Gastrocnemius medialis (tissue), 4 donors: ENCODE data around the gene COL25A1. TPM values are rescaled to one million over a fixed set of nuclear protein-coding genes. Genes with fewer than 3 reads are reported as not detected.

Source experiments
- ATAC-seq, 2 donors: fragments of 150-250 bp; one replicate each; pipeline ENCODE4 v1.9.1; 2016
- DNase-seq, 2 donors: peaks; one replicate each; pipeline ENCODE4 v3.0.0-alpha.2; 2019
- H3K27ac ChIP-seq, 4 donors: fragments of 200-600 bp; sonication (generic); 1 replicate in 1 of 4; 2 replicates in 3 of 4; pipeline ENCODE4 v1.5.1; 2016 to 2018; ENCODE audit warnings: mild to moderate bottlenecking in 2 of 4, moderate library complexity in 1 of 4
- H3K27me3 ChIP-seq, 3 donors: fragments of 200-600 bp; sonication (generic) in 2 of 3; 1 replicate in 1 of 3; 2 replicates in 2 of 3; pipeline versions ENCODE4 v1.5.1 to v1.6.0; 2016 to 2019; ENCODE audit warnings: mild to moderate bottlenecking in 1 of 3, moderate library complexity in 1 of 3
- H3K36me3 ChIP-seq, 2 donors: fragments of 200-600 bp; sonication (generic) in 1 of 2; one replicate each; pipeline ENCODE4 v1.5.1; 2017 to 2018
- H3K4me1 ChIP-seq, 2 donors: fragments of 200-600 bp; sonication (generic) in 1 of 2; one replicate each; pipeline ENCODE4 v1.5.1; 2016 to 2017; ENCODE audit warnings: mild to moderate bottlenecking in 2 of 2
- H3K4me3 ChIP-seq, 4 donors: fragments of 200-600 bp; sonication (generic) in 3 of 4; 1 replicate in 1 of 4; 2 replicates in 3 of 4; pipeline ENCODE4 v1.5.1; 2016 to 2019; ENCODE audit warnings: mild to moderate bottlenecking in 2 of 4
- H3K9me3 ChIP-seq, 3 donors: fragments of 200-600 bp; sonication (generic) in 2 of 3; 1 replicate in 1 of 3; 2 replicates in 2 of 3; pipeline ENCODE4 v1.5.1; 2016 to 2019
- CTCF ChIP-seq, 5 experiments: fragments of 450-650 bp in 3 of 5; fragments of 200-600 bp in 2 of 5; sonication (generic) in 2 of 5; IDR thresholded peaks in 4 of 5; conservative IDR thresholded peaks in 1 of 5; 1 replicate in 4 of 5; 2 replicates in 1 of 5; pipeline ENCODE4 v1.5.1; 2016 to 2019; ENCODE audit warnings: antibody characterized with exemption in 5 of 5, mild to moderate bottlenecking in 3 of 5, moderate library complexity in 3 of 5
- POLR2A ChIP-seq, 2 donors: fragments of 450-650 bp; IDR thresholded peaks; one replicate each; pipeline ENCODE4 v1.6.1; 2017; ENCODE audit warnings: antibody characterized with exemption in 2 of 2, mild to moderate bottlenecking in 2 of 2, moderate library complexity in 2 of 2
- in situ Hi-C, 4 donors: fragments of 200-750 bp; cut with MboI; loops; one replicate each; pipeline versions ENCODE4 v1.15.0 to v1.8.0; 2017; ENCODE audit warnings: low sequenced_read_pairs in 4 of 4
- intact Hi-C: fragments of 100-400 bp; cut with DNase I; formaldehyde crosslinking; loops from one replicate; pipeline ENCODE4 v1.15.1; 2023; ENCODE audit warnings: low total_unique reads
- total RNA-seq, 4 donors: library from RNA; depleted of rRNA; stranded (reverse); fragments of >200 nt; gene quantifications; one replicate each; pipeline versions ENCODE4 v1.1.0 to v1.2.3, GENCODE V29; 2016

The COL25A1 gene
- total RNA-seq, 4 donors from 2014 or later: 0.27 to 2.0 (median 0.85) TPM; not detected in 1

- Histone ChIP-seq H3K27ac (no peak overlapping the region), H3K9me3 (no peaks in the 10 kb centered on the region), H3K27me3 (no peaks in the 10 kb centered on the region), H3K4me3 (no peak overlapping the region), H3K4me1 (no peaks in the 10 kb centered on the region), H3K36me3 (no peaks in the 10 kb centered on the region)
- intact Hi-C loops: no loop called here
- no peak for DNase-seq
- ATAC-seq: no peak
- TF ChIP-seq CTCF (IDR thresholded peaks at IDR 0.05 in 4 of 5, conservative IDR thresholded peaks at IDR 0.05 in 1 of 5) (no peak), POLR2A (IDR thresholded peaks at IDR 0.05) (no peak)
- in situ Hi-C loops: no loop called here
Observed at GRCh38 chr4:109020861-109021260, 281.6 kb downstream of the COL25A1 start.

- Histone ChIP-seq H3K4me3 (no peak overlapping the region), H3K4me1 (peaks cover 0 to 1% of the 10 kb centered on the region in 2 donors), H3K27ac (no peak overlapping the region), H3K9me3 (no peaks in the 10 kb centered on the region), H3K36me3 (no peaks in the 10 kb centered on the region), H3K27me3 (no peaks in the 10 kb centered on the region)
- ATAC-seq (no peak), DNase-seq (no peak)
- intact Hi-C loops (no loop called here), in situ Hi-C loops (no loop called here)
- TF ChIP-seq POLR2A (IDR thresholded peaks at IDR 0.05): no peak
- TF ChIP-seq CTCF (IDR thresholded peaks at IDR 0.05 in 4 of 5, conservative IDR thresholded peaks at IDR 0.05 in 1 of 5): no peak
Observed at GRCh38 chr4:109016200-109016599, 286.3 kb downstream of the COL25A1 start.

GRCh38 chr4:109015413-109015810, 287.0 kb downstream of the COL25A1 start:
- in situ Hi-C loops (no loop called here), intact Hi-C loops (loop anchor here (2.0 kb wide), 1 partner anchor 23 kb away; no protein-coding TSS in a partner anchor)
- H3K9me3 ChIP-seq: no peaks in the 10 kb centered on the region
- peaks cover 5 to 8% of the 10 kb centered on the region in 2 donors for H3K4me1 ChIP-seq
- DNase-seq (no peak), ATAC-seq (no peak)
- no peaks in the 10 kb centered on the region for H3K27me3 ChIP-seq
- H3K27ac ChIP-seq: no peak overlapping the region
- no peaks in the 10 kb centered on the region for H3K36me3 ChIP-seq
- TF ChIP-seq POLR2A (IDR thresholded peaks at IDR 0.05): no peak
- no peak for TF ChIP-seq CTCF (IDR thresholded peaks at IDR 0.05 in 4 of 5, conservative IDR thresholded peaks at IDR 0.05 in 1 of 5)
- no peak overlapping the region for H3K4me3 ChIP-seq

GRCh38 chr4:109014593-109015412, 287.7 kb downstream of the COL25A1 start:
- intact Hi-C loops: loop anchor here (2.0 kb wide), 1 partner anchor 24 kb away; no protein-coding TSS in a partner anchor
- in situ Hi-C loops: no loop called here
- Histone ChIP-seq H3K9me3 (no peaks in the 10 kb centered on the region), H3K36me3 (no peaks in the 10 kb centered on the region), H3K4me3 (no peak overlapping the region), H3K27me3 (no peaks in the 10 kb centered on the region), H3K4me1 (peaks cover 11 to 14% of the 10 kb centered on the region in 2 donors), H3K27ac (no peak overlapping the region)
- DNase-seq: no peak
- ATAC-seq: no peak
- no peak for TF ChIP-seq CTCF (IDR thresholded peaks at IDR 0.05 in 4 of 5, conservative IDR thresholded peaks at IDR 0.05 in 1 of 5)
- no peak for TF ChIP-seq POLR2A (IDR thresholded peaks at IDR 0.05)
